ENCODE results near the gene ZNF823.

The ZNF823 gene

GRCh38 chr19:11736696-11737095 lies 2.0 kb downstream of the ZNF823 start:
- peak; percentile 74 for DNase-seq

DNA sequence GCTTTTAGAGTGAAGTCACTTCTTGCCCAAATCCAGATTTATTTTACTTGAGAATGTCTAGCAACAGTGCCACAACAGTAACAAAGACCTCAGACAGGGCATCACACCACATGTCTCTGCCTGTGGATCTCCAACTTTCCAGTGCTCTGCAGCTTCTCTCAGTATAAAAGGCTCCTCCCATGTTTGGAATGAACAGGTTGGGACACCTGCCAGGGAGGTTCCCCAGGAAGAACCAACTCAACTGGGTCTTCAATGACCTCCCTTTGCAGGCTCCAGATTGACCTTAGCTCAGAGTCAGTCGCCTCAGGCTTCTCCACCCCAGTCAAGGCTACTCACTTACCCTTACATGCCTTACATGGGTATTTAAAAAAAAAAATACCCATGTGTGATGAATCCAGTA lies 3.4 kb downstream of the ZNF823 start:
- no peak for DNase-seq

DNA sequence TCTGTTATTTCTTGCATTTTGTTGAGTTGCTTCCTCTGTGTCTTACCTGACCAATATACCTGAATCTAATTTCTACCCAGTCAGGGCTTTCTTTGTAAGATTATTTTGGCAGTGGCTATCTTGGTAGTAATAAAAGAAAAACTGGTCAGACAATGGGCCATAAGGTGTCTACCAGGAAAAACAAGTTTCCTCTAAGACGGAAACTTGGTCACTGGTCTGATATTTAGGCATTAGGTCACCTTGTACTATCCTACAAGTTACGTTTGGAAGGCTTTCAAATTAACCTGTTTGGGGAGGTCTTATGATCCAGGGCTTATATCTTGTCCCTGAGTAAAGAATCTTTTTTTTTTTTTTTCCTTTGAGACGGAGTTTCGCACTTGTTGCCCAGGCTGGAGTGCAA lies 9.2 kb downstream of the ZNF823 start:
- no peak for DNase-seq

DNA sequence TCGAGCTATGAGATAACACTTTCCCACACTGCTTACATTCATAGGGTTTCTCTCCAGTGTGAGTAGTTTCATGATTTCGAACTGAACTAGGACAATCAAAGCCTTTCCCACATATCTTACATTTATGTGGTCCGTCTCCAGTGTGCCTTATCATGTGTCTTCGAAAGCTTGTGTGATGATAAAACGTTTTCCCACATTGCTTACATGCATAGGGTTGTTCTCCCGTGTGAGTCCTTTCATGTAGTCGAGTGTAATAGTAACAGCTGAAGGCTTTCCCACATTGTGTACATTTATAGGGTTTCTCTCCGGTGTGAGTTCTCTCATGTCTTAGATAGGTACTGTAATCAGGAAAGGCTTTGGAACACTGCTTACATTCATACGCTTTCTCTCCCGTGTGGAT lies 16.3 kb downstream of the ZNF823 start:
- no peak for DNase-seq

- DNase-seq = peak; percentile 20
Observed at GRCh38 chr19:11721681-11722080, 17.1 kb downstream of the ZNF823 start.

GRCh38 chr19:11710313-11710712 lies 28.4 kb downstream of the ZNF823 start:
- DNase-seq = no peak

DNA sequence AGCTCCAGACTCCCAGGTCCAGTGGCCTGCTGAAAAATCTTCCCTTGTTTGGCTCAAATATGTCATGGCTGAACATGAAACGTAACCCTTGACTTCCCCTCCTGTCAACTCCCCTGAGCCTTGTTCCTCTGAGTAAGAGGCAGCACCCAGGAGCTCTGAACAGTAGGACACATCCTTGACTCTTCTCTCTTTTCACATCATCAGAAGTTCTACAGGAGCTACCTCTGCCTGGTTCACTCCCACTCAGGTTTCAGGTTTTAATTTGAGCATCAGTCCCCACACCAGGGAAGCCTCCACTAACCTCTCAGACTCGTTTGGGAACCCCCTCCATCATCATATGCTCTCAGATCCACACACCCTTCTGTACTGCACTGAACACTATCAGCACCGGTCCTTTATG lies 30.3 kb downstream of the ZNF823 start:
- no peak for DNase-seq

GRCh38 chr19:11705474-11705873 lies 33.3 kb downstream of the ZNF823 start:
- DNase-seq = no peak

DNA sequence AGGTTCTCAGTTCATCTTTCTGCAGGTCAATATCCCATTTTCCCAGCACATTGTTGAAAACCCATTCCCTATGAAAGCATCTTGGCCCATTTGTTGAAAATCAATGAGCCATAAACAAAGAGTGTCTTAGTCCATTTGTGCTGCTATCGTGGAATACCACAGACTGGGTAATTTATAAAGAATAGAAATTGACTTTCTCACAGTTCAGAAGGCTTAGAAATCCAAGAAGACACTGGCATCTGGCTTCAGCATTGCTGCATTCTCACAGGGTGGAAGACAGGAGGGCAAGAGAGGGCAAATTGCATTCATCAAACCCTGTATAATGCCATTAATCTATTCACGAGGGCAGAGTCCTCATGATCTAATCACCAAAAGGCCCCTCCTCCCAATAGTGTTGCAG lies 34.1 kb downstream of the ZNF823 start:
- no peak for DNase-seq

- DNase-seq = peak; percentile 29
Observed at GRCh38 chr19:11699931-11700794, 38.6 kb downstream of the ZNF823 start.

GRCh38 chr19:11698231-11698630 lies 40.5 kb downstream of the ZNF823 start:
- DNase-seq = no peak

DNA sequence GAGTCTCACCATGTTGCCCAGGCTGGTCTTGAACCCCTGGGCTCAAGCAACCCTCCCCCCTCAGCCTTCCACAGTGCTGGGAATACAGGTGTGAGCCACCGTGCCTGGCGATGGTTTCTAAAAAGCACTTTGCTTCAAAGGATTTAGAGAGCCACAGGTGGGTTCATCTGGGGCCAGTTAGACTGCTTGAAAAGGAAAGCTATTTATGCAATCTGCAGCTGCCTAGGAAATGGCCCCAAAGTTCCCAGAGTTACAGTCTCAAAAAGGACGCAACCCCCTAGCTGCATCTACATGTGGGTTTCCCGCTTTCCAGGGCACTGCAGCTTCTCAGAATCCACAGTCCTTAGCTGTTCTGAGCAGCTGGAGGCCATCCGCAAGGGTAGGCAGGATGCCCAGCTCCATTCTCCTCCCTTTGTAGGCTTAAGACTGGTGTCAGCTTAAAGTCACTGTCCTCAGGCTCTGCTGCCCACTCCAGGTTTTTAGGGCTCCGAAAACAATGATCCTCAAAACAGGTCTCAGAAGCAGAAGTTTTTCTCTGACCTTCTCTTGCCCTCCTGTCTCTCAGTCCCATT lies 41.4 kb downstream of the ZNF823 start:
- DNase-seq = no peak

DNA sequence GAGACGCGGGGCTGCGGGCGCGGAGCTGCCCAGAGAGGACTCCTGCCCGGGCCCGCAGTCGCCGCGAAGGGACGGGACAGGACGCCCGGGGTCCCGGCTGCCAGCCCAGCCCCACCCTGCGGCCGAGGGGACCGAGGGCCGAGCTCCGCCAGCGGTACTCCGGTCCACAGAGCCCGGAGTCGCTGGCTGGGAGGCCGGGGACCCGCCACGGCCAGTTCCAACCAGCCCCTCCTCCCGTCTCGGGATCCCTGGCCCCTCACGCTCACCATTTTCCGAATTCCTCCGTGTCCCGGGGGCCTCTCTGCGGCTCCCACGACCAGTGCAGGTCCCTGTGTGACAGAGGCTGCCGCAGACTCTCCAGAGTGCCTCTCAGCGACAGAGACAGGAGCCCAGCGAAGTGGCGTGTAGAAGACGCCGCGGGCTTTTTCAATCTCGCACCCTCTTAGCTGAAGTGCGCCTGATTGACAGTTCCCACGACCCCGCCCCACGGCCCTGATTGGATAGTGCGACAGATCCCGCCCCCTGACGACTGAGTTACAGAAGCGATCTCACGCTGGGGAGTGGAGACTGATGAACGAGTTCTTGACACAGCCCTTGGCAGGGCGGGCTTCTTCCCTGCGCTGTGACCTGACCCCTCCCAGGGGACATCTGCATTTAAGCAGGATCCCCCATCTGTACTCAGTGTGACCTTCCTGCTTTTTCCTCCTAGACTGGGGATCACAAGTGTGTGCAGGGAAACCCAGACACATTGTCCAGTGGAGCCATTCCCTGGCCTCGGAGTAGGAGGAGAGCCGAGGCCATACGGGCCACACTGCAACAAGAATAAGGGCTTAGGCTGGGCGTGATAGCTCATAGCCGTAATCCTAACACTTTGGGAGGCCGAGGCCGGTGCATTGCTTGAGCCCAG lies 44.0 kb downstream of the ZNF823 start:
- peak; percentile 91 for DNase-seq

DNA sequence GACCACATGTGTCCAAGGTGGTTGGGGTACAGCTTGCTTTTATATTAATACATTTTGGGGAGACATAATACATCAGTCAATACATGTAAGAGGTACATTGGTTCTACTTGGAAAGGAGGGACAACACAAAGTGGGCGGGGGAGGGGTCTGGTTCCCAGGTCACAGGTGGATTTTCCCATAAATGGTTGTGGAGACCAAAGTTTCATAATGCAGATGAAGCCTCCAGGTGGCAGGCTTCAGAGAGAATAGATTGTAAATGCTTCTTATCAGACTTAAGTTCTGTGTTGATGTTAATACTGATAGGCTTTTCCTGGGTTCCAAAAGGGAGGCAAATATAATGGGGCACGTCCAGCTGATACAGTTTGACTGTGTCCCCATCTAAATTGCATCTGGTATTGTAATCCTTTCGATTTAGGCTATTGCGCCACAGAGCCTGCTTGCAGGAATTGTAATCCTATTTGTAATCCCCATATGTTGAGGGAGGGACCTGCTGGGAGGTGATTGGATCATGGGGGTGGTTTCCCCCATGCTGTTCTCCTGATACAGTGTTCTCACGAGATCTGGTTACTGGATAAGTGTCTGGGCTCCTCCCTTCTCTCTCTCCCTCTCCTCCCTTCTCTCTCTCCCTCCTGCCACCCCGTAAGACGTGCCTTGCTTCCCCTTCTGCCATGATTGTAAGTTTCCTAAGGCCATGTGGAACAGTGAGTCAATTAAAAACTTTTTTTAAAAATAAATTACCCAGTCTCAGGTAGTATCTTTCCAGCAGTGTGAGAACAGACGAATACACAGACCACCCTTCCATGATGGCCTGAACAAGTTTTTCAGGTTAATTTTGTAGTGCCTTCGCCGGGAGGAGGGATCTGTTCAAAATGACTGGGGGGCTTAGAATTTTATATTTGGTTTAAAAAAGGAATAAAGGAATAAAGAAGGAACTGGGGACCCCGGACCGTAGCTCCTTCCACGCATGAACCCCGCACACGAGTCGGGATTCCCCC lies 44.9 kb downstream of the ZNF823 start:
- peak; percentile 89 for DNase-seq

GRCh38 chr19:11692127-11692790 lies 46.5 kb downstream of the ZNF823 start:
- no peak for DNase-seq

DNA sequence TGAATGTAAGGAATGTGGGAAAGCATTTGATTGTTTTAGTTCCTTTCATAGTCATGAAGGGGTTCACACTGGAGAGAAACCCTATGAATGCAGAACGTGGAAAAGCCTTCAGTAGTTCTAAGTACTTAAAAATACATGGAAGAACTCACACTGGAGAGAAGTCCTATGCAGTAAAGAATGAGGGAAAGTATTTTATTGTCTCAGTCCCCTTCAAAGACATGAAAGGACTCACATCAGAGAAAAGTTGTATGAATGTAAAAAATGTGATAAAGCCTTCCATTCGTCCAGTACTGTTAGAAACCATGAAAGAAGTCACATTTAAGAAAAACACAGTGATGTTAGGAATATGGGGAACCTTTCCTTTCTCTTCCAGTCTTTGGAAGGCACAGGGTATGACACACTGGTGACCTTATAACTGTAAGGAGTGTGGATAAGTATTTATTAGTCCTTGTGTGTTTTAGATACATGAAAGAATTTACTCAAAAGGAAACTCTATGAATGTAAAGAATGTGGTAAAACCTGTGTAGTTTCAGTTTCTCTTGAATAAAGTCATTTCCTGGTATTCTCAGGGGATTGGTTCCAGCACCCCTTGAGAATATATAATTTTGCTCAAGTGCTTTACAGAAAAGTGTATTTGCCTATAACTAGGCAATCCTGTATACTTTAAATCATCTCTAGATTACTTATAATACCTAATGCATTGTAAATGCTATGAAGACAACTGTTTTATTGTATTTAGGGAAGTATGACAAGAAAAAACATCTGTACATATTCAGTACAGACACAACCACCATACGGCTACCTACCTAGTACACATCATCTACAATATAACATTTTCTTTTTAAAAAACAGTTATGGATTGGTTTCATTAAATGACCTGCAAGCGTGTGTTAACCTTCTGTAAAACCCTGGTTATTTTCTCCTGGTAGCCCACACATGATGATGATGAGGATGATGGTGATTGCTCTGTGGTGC lies 52.8 kb downstream of the ZNF823 start:
- DNase-seq = no peak

GRCh38 chr19:11684987-11685675 lies 53.6 kb downstream of the ZNF823 start:
- no peak for DNase-seq

GRCh38 chr19:11680689-11681302 lies 58.0 kb downstream of the ZNF823 start:
- DNase-seq = no peak

DNA sequence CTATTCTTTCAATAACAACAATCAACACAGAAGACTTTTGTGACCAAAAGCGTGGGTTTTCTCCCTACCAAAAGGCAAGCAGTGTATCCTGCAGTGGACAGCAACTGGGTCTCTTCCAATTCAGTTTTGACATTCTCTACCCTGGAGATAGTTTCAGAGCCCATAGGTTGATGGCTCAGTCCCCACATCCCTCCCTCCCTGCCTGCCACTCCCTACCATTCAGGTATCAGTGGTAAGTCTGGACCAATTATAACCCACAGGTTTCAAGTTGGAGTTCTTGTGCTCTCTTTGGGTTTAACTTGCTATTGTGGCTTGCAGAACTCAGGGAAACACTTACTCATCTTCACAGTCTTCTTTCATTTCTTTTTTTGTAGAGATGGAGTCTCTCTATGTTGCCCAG lies 60.2 kb downstream of the ZNF823 start:
- DNase-seq = no peak
